Keratinocyte (primary cell): ENCODE results near the gene ARHGAP28. TPM values are rescaled to one million over a fixed set of nuclear protein-coding genes. Genes with fewer than 3 reads are reported as not detected.

Source experiments
- DNase-seq: peaks from one replicate; pipeline ENCODE4 v3.0.0-alpha.2; 2011; ENCODE audit warnings: low read depth, missing footprints, low spot score
- FAIRE-seq: peaks from 2 replicates; lab custom pipeline; 2011; peaks lifted over from hg19 to GRCh38; lab: Jason Lieb, UNC
- H2AFZ ChIP-seq: 2 replicates; pipeline ENCODE4 v1.6.0; 2012; ENCODE audit warnings: low read length, control low read depth, inconsistent platforms; ENCODE audit not compliant: control insufficient read depth
- H3K27ac ChIP-seq: 2 replicates; pipeline ENCODE4 v1.5.1; 2011; ENCODE audit warnings: low read length; ENCODE audit not compliant: control insufficient read depth, insufficient read depth
- H3K27me3 ChIP-seq: 3 replicates; pipeline ENCODE4 v1.6.0; 2011; ENCODE audit warnings: low read length; ENCODE audit not compliant: control insufficient read depth, insufficient read depth; ENCODE audit errors: extremely low read depth
- H3K36me3 ChIP-seq, 2 experiments: 2 replicates in 1 of 2; 3 replicates in 1 of 2; pipeline ENCODE4 v1.5.1; 2011; ENCODE audit warnings: low read length in 2 of 2, mild to moderate bottlenecking in 1 of 2; ENCODE audit not compliant: control insufficient read depth in 2 of 2, insufficient read depth in 2 of 2; ENCODE audit errors: extremely low read depth in 1 of 2
- H3K4me1 ChIP-seq: 3 replicates; pipeline ENCODE4 v1.5.1; 2011; ENCODE audit warnings: low read length; ENCODE audit not compliant: control insufficient read depth, insufficient read depth; ENCODE audit errors: extremely low read depth
- H3K4me2 ChIP-seq: 3 replicates; pipeline ENCODE4 v1.6.0; 2011; ENCODE audit warnings: low read depth, low read length; ENCODE audit not compliant: control insufficient read depth, insufficient read depth; ENCODE audit errors: extremely low read depth
- H3K4me3 ChIP-seq, 3 experiments: fragments of 200-600 bp in 1 of 3; sonication (generic) in 1 of 3; 2 replicates in 2 of 3; 3 replicates in 1 of 3; pipeline ENCODE4 v1.5.1; 2011 to 2016; ENCODE audit warnings: low read length in 3 of 3, mild to moderate bottlenecking in 3 of 3, control low read depth in 2 of 3, inconsistent platforms in 1 of 3, low read depth in 1 of 3, mixed read lengths in 1 of 3, mixed run types in 1 of 3, moderate library complexity in 1 of 3; ENCODE audit not compliant: control insufficient read depth in 2 of 3, insufficient read depth in 2 of 3; ENCODE audit errors: extremely low read depth in 1 of 3
- H3K79me2 ChIP-seq: 2 replicates; pipeline ENCODE4 v1.6.0; 2012; ENCODE audit warnings: low read length; ENCODE audit not compliant: control insufficient read depth, insufficient read depth
- H3K9ac ChIP-seq: 3 replicates; pipeline ENCODE4 v1.6.0; 2011; ENCODE audit warnings: low read length; ENCODE audit not compliant: control insufficient read depth, insufficient read depth; ENCODE audit errors: extremely low read depth
- H3K9me1 ChIP-seq: 3 replicates; pipeline ENCODE4 v1.6.0; 2011; ENCODE audit warnings: low read length; ENCODE audit not compliant: control insufficient read depth, insufficient read depth; ENCODE audit errors: extremely low read depth
- H3K9me3 ChIP-seq: 2 replicates; pipeline ENCODE4 v1.5.1; 2012; ENCODE audit warnings: low read depth, low read length; ENCODE audit not compliant: control insufficient read depth
- H4K20me1 ChIP-seq: 3 replicates; pipeline ENCODE4 v1.6.0; 2011; ENCODE audit warnings: low read length; ENCODE audit not compliant: control insufficient read depth, insufficient read depth; ENCODE audit errors: extremely low read depth
- EZH2 ChIP-seq: IDR thresholded peaks from one replicate; pipeline ENCODE4 v1.6.1; 2012; ENCODE audit warnings: inconsistent platforms, mild to moderate bottlenecking, low read length, moderate library complexity
- dilution Hi-C: fragments of 300-500 bp; cut with MboI; formaldehyde crosslinking; loops from one replicate; pipeline ENCODE4 v1.7.0; 2020; ENCODE audit warnings: low sequenced_read_pairs; ENCODE audit not compliant: extremely low pct_ligation_motif_present
- polyA plus RNA-seq, 5 experiments: library from polyadenylated mRNA; depleted of rRNA in 3 of 5; stranded (reverse) in 3 of 5; stranded (forward) in 1 of 5; unstranded in 1 of 5; fragments of >200 nt; gene quantifications; 1 replicate in 1 of 5; 2 replicates in 3 of 5; 3 replicates in 1 of 5; pipeline versions ENCODE4 v1.2.1 to v1.2.3, GENCODE V29; 2011 to 2012; ENCODE audit warnings: missing spikeins in 2 of 5, low read depth in 1 of 5, low replicate concordance in 1 of 5
- TF ChIP-seq, protein P1 (sequence below), 3 experiments: IDR thresholded peaks in 1 of 3; conservative IDR thresholded peaks in 1 of 3; optimal IDR thresholded peaks in 1 of 3; 2 replicates in 2 of 3; 3 replicates in 1 of 3; pipeline versions ENCODE3 to v1.5.1; 2011; ENCODE audit warnings: low read length in 3 of 3, mild to moderate bottlenecking in 3 of 3, moderate library complexity in 2 of 3, control low read depth in 1 of 3, inconsistent platforms in 1 of 3; ENCODE audit not compliant: insufficient read depth in 2 of 3; ENCODE audit errors: extremely low read depth in 1 of 3

The ARHGAP28 gene
- polyA plus RNA-seq, 1 donor (not counting 4 experiments of a cell fraction or from before 2014, with no cell fraction given), result 0.43 TPM

- H3K27me3 ChIP-seq, result peaks cover 2% of the 10 kb centered on the region
- no peaks in the 10 kb centered on the region for H3K36me3 ChIP-seq
- H2AFZ ChIP-seq, result no peak overlapping the region
- dilution Hi-C loops, result no loop called here
- H4K20me1 ChIP-seq, result no peaks in the 10 kb centered on the region
- H3K4me2 ChIP-seq, result no peak overlapping the region
- H3K9me3 ChIP-seq, result no peaks in the 10 kb centered on the region
- TF ChIP-seq EZH2, result no peak
- TF ChIP-seq, protein P1, sequence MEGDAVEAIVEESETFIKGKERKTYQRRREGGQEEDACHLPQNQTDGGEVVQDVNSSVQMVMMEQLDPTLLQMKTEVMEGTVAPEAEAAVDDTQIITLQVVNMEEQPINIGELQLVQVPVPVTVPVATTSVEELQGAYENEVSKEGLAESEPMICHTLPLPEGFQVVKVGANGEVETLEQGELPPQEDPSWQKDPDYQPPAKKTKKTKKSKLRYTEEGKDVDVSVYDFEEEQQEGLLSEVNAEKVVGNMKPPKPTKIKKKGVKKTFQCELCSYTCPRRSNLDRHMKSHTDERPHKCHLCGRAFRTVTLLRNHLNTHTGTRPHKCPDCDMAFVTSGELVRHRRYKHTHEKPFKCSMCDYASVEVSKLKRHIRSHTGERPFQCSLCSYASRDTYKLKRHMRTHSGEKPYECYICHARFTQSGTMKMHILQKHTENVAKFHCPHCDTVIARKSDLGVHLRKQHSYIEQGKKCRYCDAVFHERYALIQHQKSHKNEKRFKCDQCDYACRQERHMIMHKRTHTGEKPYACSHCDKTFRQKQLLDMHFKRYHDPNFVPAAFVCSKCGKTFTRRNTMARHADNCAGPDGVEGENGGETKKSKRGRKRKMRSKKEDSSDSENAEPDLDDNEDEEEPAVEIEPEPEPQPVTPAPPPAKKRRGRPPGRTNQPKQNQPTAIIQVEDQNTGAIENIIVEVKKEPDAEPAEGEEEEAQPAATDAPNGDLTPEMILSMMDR (optimal IDR thresholded peaks at IDR 0.05 in 1 of 3, IDR thresholded peaks at IDR 0.05 in 1 of 3, conservative IDR thresholded peaks at IDR 0.05 in 1 of 3; ENCODE audit: extremely low read depth in 1 of 3, insufficient read depth in 2 of 3, low read length in 3 of 3), result no peak
- no peak overlapping the region for H3K9ac ChIP-seq
- DNase-seq, result no peak
- no peaks in the 10 kb centered on the region for H3K79me2 ChIP-seq
- no peak overlapping the region for H3K27ac ChIP-seq
- H3K9me1 ChIP-seq, result no peaks in the 10 kb centered on the region
- H3K4me1 ChIP-seq, result no peaks in the 10 kb centered on the region
- no peak for FAIRE-seq
- no peak overlapping the region for H3K4me3 ChIP-seq
These were observed 86.6 kb downstream of the ARHGAP28 start for GRCh38 chr18:6816154-6816553.

- Histone ChIP-seq H4K20me1 (no peaks in the 10 kb centered on the region), H3K9me3 (no peaks in the 10 kb centered on the region), H3K4me2 (no peak overlapping the region), H3K36me3 (no peaks in the 10 kb centered on the region), H2AFZ (no peak overlapping the region), H3K9ac (no peak overlapping the region), H3K4me1 (no peaks in the 10 kb centered on the region), H3K9me1 (no peaks in the 10 kb centered on the region), H3K79me2 (no peaks in the 10 kb centered on the region), H3K27me3 (no peaks in the 10 kb centered on the region), H3K4me3 (no peak overlapping the region), H3K27ac (no peak overlapping the region)
- DNase-seq (no peak), FAIRE-seq (no peak)
- dilution Hi-C loops, result no loop called here
- TF ChIP-seq EZH2, result no peak
- TF ChIP-seq, protein P1 (optimal IDR thresholded peaks at IDR 0.05 in 1 of 3, IDR thresholded peaks at IDR 0.05 in 1 of 3, conservative IDR thresholded peaks at IDR 0.05 in 1 of 3; ENCODE audit: extremely low read depth in 1 of 3, insufficient read depth in 2 of 3, low read length in 3 of 3), result no peak
These were observed 89.8 kb downstream of the ARHGAP28 start for GRCh38 chr18:6819332-6819731.
